ENCODE results near the gene MRPS18A. TPM values are rescaled to one million over a fixed set of nuclear protein-coding genes. Genes with fewer than 3 reads are reported as not detected.
"Not testable (repeated sequence)": the region's sequence is repeated elsewhere in the genome, so short reads cannot be mapped to it uniquely, and the experiment has no call there.

The MRPS18A gene
- total RNA-seq, 4 donors from 2014 or later: 43.7 to 57.4 (median 51.4) TPM

DNA sequence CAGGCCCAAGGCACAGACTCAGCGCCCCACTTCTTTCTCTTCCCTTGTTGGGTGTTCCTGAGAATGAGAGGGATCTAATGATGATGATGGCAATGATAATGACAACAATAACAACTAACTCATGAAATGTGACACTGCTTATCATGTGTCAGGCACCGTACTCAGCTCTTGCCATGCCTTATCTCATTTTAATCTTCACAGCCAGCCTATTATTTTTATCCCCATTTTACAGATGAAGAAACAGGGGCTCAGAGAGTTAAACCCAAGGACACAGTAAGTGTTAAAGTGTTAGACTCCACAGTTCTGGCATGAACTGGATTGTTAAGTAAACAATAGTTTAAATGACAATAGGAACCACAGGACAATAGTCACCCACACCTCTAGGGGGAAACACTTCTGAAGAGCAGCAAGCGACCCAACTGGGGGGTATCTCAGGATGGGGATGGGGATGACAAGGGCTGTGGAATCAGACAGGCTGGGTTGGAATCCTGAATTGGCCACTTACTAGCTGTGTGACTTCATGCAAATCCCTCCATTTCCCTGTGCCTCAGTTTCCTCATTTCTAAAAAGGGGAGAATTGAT lies 30.3 kb downstream of the MRPS18A start:
- Histone ChIP-seq H3K27ac (no peak overlapping the region), H3K9me3 (no peaks in the 10 kb centered on the region), H3K4me1 (no peaks in the 10 kb centered on the region), H3K27me3 (no peaks in the 10 kb centered on the region), H3K36me3 (no peaks in the 10 kb centered on the region), H3K4me3 (no peak overlapping the region)
- WGBS, 2 donors: 82 to 83% methylated on average over 3 of the region's 3 CpGs
- intact Hi-C loops (cut with DNase I): no loop called here
- DNase-seq: no peak
- no peak for TF ChIP-seq POLR2A (IDR thresholded peaks at IDR 0.05)
- TF ChIP-seq, protein P1, sequence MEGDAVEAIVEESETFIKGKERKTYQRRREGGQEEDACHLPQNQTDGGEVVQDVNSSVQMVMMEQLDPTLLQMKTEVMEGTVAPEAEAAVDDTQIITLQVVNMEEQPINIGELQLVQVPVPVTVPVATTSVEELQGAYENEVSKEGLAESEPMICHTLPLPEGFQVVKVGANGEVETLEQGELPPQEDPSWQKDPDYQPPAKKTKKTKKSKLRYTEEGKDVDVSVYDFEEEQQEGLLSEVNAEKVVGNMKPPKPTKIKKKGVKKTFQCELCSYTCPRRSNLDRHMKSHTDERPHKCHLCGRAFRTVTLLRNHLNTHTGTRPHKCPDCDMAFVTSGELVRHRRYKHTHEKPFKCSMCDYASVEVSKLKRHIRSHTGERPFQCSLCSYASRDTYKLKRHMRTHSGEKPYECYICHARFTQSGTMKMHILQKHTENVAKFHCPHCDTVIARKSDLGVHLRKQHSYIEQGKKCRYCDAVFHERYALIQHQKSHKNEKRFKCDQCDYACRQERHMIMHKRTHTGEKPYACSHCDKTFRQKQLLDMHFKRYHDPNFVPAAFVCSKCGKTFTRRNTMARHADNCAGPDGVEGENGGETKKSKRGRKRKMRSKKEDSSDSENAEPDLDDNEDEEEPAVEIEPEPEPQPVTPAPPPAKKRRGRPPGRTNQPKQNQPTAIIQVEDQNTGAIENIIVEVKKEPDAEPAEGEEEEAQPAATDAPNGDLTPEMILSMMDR (IDR thresholded peaks at IDR 0.05): no peak

DNA sequence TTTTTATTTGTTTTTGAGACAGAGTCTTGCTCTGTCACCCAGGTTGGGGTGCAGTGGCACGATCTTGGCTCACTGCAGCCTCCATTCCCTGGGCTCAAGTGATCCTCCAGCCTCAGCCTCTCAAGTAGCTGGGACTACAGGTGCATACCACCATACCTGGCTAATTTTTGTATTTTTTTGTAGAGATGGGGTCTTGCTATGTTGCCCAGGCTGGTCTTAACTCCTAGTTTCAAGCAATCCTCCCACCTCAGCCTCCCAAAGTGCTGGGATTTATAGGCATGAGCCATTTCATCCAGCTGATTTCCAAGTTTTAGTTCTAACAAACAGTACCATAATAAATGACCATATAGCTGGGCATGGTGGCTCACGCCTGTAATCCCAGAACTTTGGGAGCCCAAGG lies 34.8 kb downstream of the MRPS18A start:
- H3K27me3 ChIP-seq; H3K27ac ChIP-seq; H3K4me1 ChIP-seq; H3K36me3 ChIP-seq; DNase-seq; intact Hi-C loops (cut with DNase I); H3K9me3 ChIP-seq; H3K4me3 ChIP-seq: not testable (repeated sequence)
- WGBS, 2 donors: 70 to 92% methylated on average over 2 of the region's 2 CpGs

DNA sequence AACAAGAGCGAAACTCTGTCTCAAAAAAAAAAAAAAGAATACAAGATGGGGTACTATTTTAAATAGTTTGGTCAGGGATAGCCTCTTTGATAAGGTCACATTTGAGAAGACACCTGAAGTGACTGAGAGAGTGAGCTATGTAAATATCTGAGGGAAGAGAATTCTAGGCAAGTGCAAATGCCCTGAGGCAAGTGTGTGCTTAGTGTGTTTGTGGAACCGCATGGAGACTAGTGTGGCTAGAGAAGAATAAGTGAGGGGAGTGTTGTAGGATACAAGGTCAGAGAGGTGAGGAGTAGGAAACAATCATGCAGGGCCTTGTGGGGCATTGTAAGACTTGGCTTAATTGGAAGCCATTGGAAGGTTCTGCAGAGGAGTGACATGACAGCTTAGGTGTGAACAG lies 39.3 kb downstream of the MRPS18A start:
- H3K9me3 ChIP-seq: no peaks in the 10 kb centered on the region
- H3K27me3 ChIP-seq: no peaks in the 10 kb centered on the region
- no peak overlapping the region for H3K27ac ChIP-seq
- WGBS, 2 donors: 86 to 94% methylated on average over 2 of the region's 2 CpGs
- no peak overlapping the region for H3K4me3 ChIP-seq
- intact Hi-C loops (cut with DNase I): no loop called here
- H3K4me1 ChIP-seq: peaks cover 0 to 17% (median 5%) of the 10 kb centered on the region in 3 donors
- TF ChIP-seq POLR2A (IDR thresholded peaks at IDR 0.05): no peak
- TF ChIP-seq, protein P1 (IDR thresholded peaks at IDR 0.05): no peak
- no peaks in the 10 kb centered on the region for H3K36me3 ChIP-seq
- no peak for DNase-seq

DNA sequence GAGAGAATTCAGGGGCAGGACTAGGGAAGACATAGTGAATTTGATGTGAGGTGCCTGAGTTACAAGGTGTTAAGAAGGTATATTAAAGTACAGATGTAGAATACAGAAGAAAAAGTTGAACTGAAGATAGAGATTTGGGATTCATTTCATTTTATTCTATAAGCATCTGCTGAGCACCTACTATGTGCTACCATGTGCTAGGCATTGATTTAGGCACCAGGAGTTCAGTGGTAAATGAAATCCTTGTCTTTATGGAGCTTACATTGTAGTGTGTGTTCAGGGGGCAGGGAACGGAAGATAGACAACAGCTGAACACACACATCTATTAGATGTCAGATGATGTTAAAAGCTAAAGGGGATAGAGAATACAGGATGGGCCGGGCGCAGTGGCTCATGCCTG lies 40.0 kb downstream of the MRPS18A start:
- no peak overlapping the region for H3K4me3 ChIP-seq
- 94 to 100% methylated on average over 3 of the region's 3 CpGs for WGBS, 2 donors
- intact Hi-C loops (cut with DNase I): no loop called here
- peaks cover 0 to 17% (median 5%) of the 10 kb centered on the region in 3 donors for H3K4me1 ChIP-seq
- no peak for DNase-seq
- no peak overlapping the region for H3K27ac ChIP-seq
- H3K9me3 ChIP-seq: no peaks in the 10 kb centered on the region
- peaks cover 0 to 1% (median 0%) of the 10 kb centered on the region in 3 donors for H3K36me3 ChIP-seq
- no peak for TF ChIP-seq POLR2A (IDR thresholded peaks at IDR 0.05)
- TF ChIP-seq, protein P1 (IDR thresholded peaks at IDR 0.05): no peak
- no peaks in the 10 kb centered on the region for H3K27me3 ChIP-seq

DNA sequence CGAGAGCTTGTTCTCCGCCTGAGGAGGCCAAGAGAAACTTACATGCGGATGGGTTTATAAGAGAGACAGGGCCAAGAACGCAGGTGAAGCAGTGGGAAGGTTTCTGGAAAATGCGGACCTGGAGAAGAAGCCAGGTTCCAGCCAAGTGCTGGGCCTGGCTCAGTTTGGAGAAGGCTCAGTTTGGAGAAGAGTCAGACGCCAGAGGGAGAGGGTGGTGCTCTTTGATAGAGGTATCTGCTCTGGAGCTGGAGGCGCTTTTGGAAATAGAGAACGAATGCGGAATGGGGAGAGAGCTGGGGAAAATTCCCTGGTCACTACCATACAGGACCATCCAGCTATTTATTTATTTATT lies 42.0 kb downstream of the MRPS18A start:
- DNase-seq: no peak
- H3K27ac ChIP-seq: peak overlapping the region in 3 of 4 donors; percentile 30 to 78 (median 61)
- H3K36me3 ChIP-seq: peaks cover 0 to 21% (median 2%) of the 10 kb centered on the region in 3 donors
- intact Hi-C loops (cut with DNase I): no loop called here
- H3K27me3 ChIP-seq: no peaks in the 10 kb centered on the region
- peaks cover 0 to 17% (median 5%) of the 10 kb centered on the region in 3 donors for H3K4me1 ChIP-seq
- 10 to 11% methylated on average over 9 of the region's 9 CpGs for WGBS, 2 donors
- TF ChIP-seq POLR2A (IDR thresholded peaks at IDR 0.05): no peak
- TF ChIP-seq, protein P1 (IDR thresholded peaks at IDR 0.05): no peak
- H3K9me3 ChIP-seq: no peaks in the 10 kb centered on the region
- peak overlapping the region; percentile 20 to 63 (median 48) for H3K4me3 ChIP-seq

All from esophagus squamous epithelium (tissue), 5 donors.